ENCODE data around the gene BANP. TPM values are rescaled to one million over a fixed set of nuclear protein-coding genes. Genes with fewer than 3 reads are reported as not detected.
"Not testable (repeated sequence)": the region's sequence is repeated elsewhere in the genome, so short reads cannot be mapped to it uniquely, and the experiment has no call there.

The BANP gene
- total RNA-seq, 4 donors from 2014 or later = 18.9 to 33.6 (median 28.2) TPM

DNA sequence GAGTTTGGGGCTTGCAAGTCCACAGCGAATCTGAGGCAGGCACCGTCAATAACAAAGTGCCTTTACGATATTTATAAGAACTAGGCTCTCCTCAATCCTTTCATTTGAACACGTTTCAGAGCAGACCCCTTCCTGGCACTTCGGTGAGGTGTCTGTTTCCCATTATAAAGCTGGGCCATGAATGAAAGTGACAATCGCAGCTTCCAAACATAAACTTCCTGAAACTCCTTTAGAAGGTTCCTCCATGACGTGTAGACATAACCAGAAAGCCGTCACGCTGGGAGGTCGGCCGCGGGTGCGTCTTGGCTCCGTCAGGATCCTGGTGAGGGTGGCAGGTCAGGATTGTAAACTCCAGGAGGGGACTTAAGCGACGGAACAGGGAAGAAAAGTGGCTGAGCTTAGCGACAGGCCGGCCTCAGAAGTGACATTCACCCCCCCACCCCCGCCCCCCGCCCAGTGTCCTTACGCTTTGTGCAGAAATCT lies 150.4 kb downstream of the BANP start:
- H3K4me3 ChIP-seq; H3K27ac ChIP-seq (replicated peaks in 1 of 4); H3K9me3 ChIP-seq; intact Hi-C loops (cut with DNase I); H3K36me3 ChIP-seq; DNase-seq (ENCODE audit: extremely low spot score): not testable (repeated sequence)
- peaks cover 0 to 11% (median 7%) of the 10 kb centered on the region in 4 donors for H3K4me1 ChIP-seq
- peaks cover 0 to 52% (median 0%) of the 10 kb centered on the region in 4 donors for H3K27me3 ChIP-seq
- WGBS = 42% methylated on average over 20 of the region's 21 CpGs

DNA sequence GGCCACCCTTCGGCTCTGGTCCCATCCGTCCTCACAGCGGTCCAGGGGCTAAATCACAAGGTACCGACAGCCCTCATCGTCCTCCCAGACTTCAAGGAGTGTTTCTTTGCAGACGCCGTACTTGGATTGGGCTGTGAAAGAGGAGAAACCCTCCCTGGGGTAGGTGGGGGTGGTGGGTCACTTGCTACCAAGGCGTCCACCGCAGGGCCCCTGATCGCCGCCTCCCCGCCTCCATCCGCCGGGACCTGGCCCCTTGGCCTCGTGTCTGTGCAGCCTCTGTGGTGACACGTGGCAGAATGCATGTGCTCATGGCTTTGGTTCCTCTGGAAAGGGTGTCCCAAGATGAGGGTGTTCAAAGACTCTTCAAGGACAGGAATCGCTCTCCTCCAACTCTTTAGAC lies 151.4 kb downstream of the BANP start:
- H3K9me3 ChIP-seq = no peaks in the 10 kb centered on the region
- H3K4me1 ChIP-seq = peaks cover 0 to 11% (median 7%) of the 10 kb centered on the region in 4 donors
- H3K4me3 ChIP-seq = no peak overlapping the region
- no peaks in the 10 kb centered on the region for H3K36me3 ChIP-seq
- WGBS = 91% methylated on average over 17 of the region's 17 CpGs
- peaks cover 0 to 52% (median 0%) of the 10 kb centered on the region in 4 donors for H3K27me3 ChIP-seq
- DNase-seq (ENCODE audit: extremely low spot score) = no peak
- no peak overlapping the region for H3K27ac ChIP-seq (replicated peaks in 1 of 4)
- intact Hi-C loops (cut with DNase I) = no loop called here
- no peak for TF ChIP-seq EP300 (IDR thresholded peaks at IDR 0.05)
- TF ChIP-seq POLR2A (IDR thresholded peaks at IDR 0.05; ENCODE audit: low read depth) = no peak
- no peak for TF ChIP-seq POLR2AphosphoS5 (IDR thresholded peaks at IDR 0.05)
- no peak for TF ChIP-seq CTCF (IDR thresholded peaks at IDR 0.05)

DNA sequence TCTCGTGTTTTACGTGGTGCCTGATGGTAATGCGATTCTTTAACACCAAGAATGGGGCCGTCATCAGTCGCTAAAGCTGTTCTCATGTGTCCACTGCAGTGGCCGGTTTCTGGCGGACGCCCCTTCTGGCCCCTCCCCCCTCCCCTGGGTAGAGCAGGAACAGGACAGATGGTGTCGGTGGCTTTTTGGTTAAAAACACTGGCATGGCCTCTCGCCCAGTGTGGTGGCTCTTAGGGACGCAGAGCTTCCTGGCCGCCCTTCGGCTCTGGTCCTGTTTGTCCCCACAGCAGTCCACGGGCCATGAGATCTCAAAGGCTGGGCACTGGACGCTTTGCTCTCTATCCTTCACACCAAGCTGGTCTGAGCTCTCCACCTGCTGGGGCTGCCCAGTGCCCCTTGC lies 151.8 kb downstream of the BANP start:
- no peak overlapping the region for H3K27ac ChIP-seq (replicated peaks in 1 of 4)
- H3K9me3 ChIP-seq = no peaks in the 10 kb centered on the region
- TF ChIP-seq POLR2AphosphoS5 (IDR thresholded peaks at IDR 0.05) = no peak
- TF ChIP-seq EP300 (IDR thresholded peaks at IDR 0.05) = no peak
- peaks cover 0 to 51% (median 0%) of the 10 kb centered on the region in 4 donors for H3K27me3 ChIP-seq
- DNase-seq (ENCODE audit: extremely low spot score) = no peak
- intact Hi-C loops (cut with DNase I) = no loop called here
- H3K36me3 ChIP-seq = no peaks in the 10 kb centered on the region
- peaks cover 0 to 11% (median 7%) of the 10 kb centered on the region in 4 donors for H3K4me1 ChIP-seq
- 90% methylated on average over 13 of the region's 15 CpGs for WGBS
- H3K4me3 ChIP-seq = no peak overlapping the region

DNA sequence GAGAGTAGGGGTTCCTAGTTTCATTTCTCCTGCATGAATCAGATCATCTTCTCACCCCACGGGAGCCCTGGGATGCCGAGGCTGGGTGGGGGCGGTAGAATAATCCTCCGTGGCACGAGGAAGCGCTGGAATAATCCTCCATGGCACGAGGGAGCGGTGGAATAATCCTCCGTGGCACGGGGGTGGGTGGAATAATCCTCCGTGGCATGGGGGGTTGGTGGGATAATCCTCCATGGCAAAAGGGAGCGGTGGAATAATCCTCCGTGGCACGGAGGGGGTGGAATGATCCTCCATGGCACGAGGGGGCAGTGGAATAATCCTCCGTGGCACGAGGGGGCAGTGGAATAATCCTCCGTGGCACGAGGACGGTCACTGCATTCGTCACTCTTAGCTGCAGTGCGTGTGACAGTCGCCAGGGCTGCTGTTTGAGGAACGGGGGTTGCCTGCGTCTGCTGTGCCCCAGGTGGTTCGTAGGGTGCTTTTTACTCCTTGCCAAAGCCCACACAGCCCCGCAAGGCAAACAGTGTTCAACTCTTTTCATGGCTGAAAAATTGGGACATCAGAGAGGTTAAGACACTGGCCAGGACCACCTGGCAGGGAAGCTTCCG lies 152.5 kb downstream of the BANP start:
- H3K27me3 ChIP-seq = peaks cover 0 to 44% (median 0%) of the 10 kb centered on the region in 4 donors
- H3K36me3 ChIP-seq = no peaks in the 10 kb centered on the region
- no peak for TF ChIP-seq EP300 (IDR thresholded peaks at IDR 0.05)
- no peak overlapping the region for H3K4me3 ChIP-seq
- WGBS = 85% methylated on average over 27 of the region's 28 CpGs
- peaks cover 0 to 11% (median 7%) of the 10 kb centered on the region in 4 donors for H3K4me1 ChIP-seq
- H3K9me3 ChIP-seq = no peaks in the 10 kb centered on the region
- no peak for DNase-seq (ENCODE audit: extremely low spot score)
- H3K27ac ChIP-seq (replicated peaks in 1 of 4) = no peak overlapping the region
- intact Hi-C loops (cut with DNase I) = no loop called here

DNA sequence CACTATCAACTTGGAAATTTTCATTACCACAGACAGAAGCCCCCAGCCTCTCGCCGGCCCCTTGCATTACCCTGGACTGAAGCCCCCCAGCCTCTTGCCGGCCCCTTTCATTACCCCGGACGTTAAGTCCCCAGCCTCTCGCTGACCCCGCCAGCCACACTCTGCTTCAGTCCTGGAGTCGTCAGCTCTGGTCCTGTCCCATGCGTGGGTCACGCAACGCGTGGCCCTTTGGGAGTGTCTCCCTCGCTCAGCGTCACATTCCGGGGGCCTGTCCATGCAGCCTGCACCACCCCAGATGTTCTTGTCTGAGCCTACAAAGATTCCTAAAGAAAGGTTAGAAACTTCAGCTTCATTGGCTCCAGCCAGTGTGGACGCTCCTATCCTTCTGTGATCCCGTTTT lies 153.1 kb downstream of the BANP start:
- intact Hi-C loops (cut with DNase I); H3K4me3 ChIP-seq; H3K36me3 ChIP-seq; DNase-seq (ENCODE audit: extremely low spot score); H3K9me3 ChIP-seq; H3K27ac ChIP-seq (replicated peaks in 1 of 4): not testable (repeated sequence)
- 89% methylated on average over 17 of the region's 17 CpGs for WGBS
- Histone ChIP-seq H3K4me1 (peaks cover 0 to 11% (median 7%) of the 10 kb centered on the region in 4 donors), H3K27me3 (peaks cover 0 to 37% (median 0%) of the 10 kb centered on the region in 4 donors)

GRCh38 chr16:88105574-88106140 lies 154.4 kb downstream of the BANP start:
- DNase-seq (ENCODE audit: extremely low spot score); intact Hi-C loops (cut with DNase I); H3K36me3 ChIP-seq; H3K9me3 ChIP-seq; H3K4me3 ChIP-seq; H3K27ac ChIP-seq (replicated peaks in 1 of 4): not testable (repeated sequence)
- Histone ChIP-seq H3K27me3 (peaks cover 0 to 24% (median 0%) of the 10 kb centered on the region in 4 donors), H3K4me1 (peaks cover 0 to 15% (median 9%) of the 10 kb centered on the region in 4 donors)
- 86% methylated on average over 5 of the region's 7 CpGs for WGBS

DNA sequence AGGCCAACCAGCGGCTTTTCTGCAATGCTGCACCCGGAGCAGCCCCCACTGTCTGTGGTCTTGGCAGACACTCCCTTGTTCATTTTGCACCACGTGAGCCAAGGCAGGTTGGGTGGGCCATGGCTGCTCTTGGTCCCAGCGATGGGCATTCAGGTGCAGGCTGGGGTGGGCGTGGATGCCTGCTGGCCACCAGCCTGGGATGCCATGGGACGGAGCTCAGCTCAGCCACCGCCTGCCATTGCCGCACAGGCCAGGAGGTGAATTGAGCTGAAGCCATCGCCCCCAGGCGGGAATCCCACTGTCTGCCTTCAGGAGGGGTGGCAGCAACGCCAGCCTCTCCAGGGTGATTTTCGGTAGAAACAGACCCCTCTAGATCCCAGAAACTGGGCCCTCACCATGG lies 155.3 kb downstream of the BANP start:
- H3K36me3 ChIP-seq; H3K9me3 ChIP-seq; intact Hi-C loops (cut with DNase I); H3K4me1 ChIP-seq; H3K27ac ChIP-seq (replicated peaks in 1 of 4); H3K4me3 ChIP-seq; DNase-seq (ENCODE audit: extremely low spot score): not testable (repeated sequence)
- WGBS = 100% methylated on average over 2 of the region's 12 CpGs
- H3K27me3 ChIP-seq = peaks cover 0 to 16% (median 0%) of the 10 kb centered on the region in 4 donors

Data from esophagus muscularis mucosa (tissue), 4 donors.